CD14-positive monocyte (primary cell): ENCODE results near the gene TBC1D13. TPM values are rescaled to one million over a fixed set of nuclear protein-coding genes. Genes with fewer than 3 reads are reported as not detected.

ENCODE experiments used
- DNase-seq, 3 donors: peaks; one replicate each; pipeline ENCODE4 v3.0.0-alpha.2; 2011 to 2022
- H2AFZ ChIP-seq: 2 replicates; pipeline ENCODE4 v1.6.0; 2012; ENCODE audit warnings: mild to moderate bottlenecking, low read depth, low read length, inconsistent platforms; ENCODE audit not compliant: insufficient read depth, poor library complexity, severe bottlenecking
- H3K27ac ChIP-seq, 2 donors: 1 replicate in 1 of 2; 2 replicates in 1 of 2; pipeline ENCODE4 v1.5.1; 2012 to 2013; ENCODE audit warnings: low read length in 2 of 2, control low read depth in 1 of 2, inconsistent platforms in 1 of 2, low read depth in 1 of 2, mild to moderate bottlenecking in 1 of 2
- H3K27me3 ChIP-seq, 2 donors: one replicate each; pipeline versions ENCODE4 v1.6.0 to v1.6.1; 2011 to 2013; ENCODE audit warnings: low read length in 2 of 2; ENCODE audit not compliant: control insufficient read depth in 2 of 2, insufficient read depth in 2 of 2
- H3K36me3 ChIP-seq, 2 donors: replicated peaks in 1 of 2; 1 replicate in 1 of 2; 2 replicates in 1 of 2; pipeline versions ENCODE4 v1.5.1 to v1.6.1; 2012 to 2013; ENCODE audit warnings: low read length in 2 of 2, control low read depth in 1 of 2, inconsistent platforms in 1 of 2, mild to moderate bottlenecking in 1 of 2; ENCODE audit not compliant: insufficient read depth in 2 of 2, control insufficient read depth in 1 of 2
- H3K4me1 ChIP-seq, 2 donors: 1 replicate in 1 of 2; 2 replicates in 1 of 2; pipeline versions ENCODE4 v1.5.1 to v1.6.1; 2012 to 2013; ENCODE audit warnings: low read length in 2 of 2, control low read depth in 1 of 2, inconsistent platforms in 1 of 2, mild to moderate bottlenecking in 1 of 2, moderate library complexity in 1 of 2; ENCODE audit not compliant: insufficient read depth in 2 of 2, control insufficient read depth in 1 of 2
- H3K4me2 ChIP-seq: replicated peaks from 2 replicates; pipeline ENCODE3; 2012; ENCODE audit warnings: low read length, moderate library complexity, mild to moderate bottlenecking; ENCODE audit not compliant: poor library complexity, severe bottlenecking; ENCODE audit errors: extremely low read depth
- H3K4me3 ChIP-seq, 3 experiments: fragments of 200-600 bp in 1 of 3; sonication (generic) in 1 of 3; replicated peaks in 1 of 3; 1 replicate in 2 of 3; 2 replicates in 1 of 3; pipeline ENCODE4 v1.5.1; 2011 to 2013; ENCODE audit warnings: low read length in 3 of 3, mild to moderate bottlenecking in 3 of 3, control low read depth in 2 of 3, low read depth in 2 of 3, inconsistent platforms in 1 of 3, moderate library complexity in 1 of 3
- H3K79me2 ChIP-seq: 2 replicates; pipeline ENCODE4 v1.6.0; 2012; ENCODE audit warnings: mild to moderate bottlenecking, control low read depth, inconsistent platforms, low read length, moderate library complexity; ENCODE audit not compliant: insufficient read depth
- H3K9ac ChIP-seq: 2 replicates; pipeline ENCODE4 v1.6.0; 2017; ENCODE audit warnings: low read length, mild to moderate bottlenecking; ENCODE audit not compliant: insufficient read depth, poor library complexity, severe bottlenecking
- H3K9me3 ChIP-seq, 2 donors: replicated peaks in 1 of 2; 1 replicate in 1 of 2; 2 replicates in 1 of 2; pipeline versions ENCODE4 v1.5.1 to v1.6.1; 2012 to 2013; ENCODE audit warnings: low read length in 2 of 2, control low read depth in 1 of 2; ENCODE audit not compliant: control insufficient read depth in 1 of 2, insufficient read depth in 1 of 2
- H4K20me1 ChIP-seq: 2 replicates; pipeline ENCODE4 v1.6.0; 2012; ENCODE audit warnings: mild to moderate bottlenecking, low read length, control low read depth, moderate library complexity; ENCODE audit not compliant: insufficient read depth
- H3K27ac Mint-ChIP-seq, 7 donors: one replicate each; pipeline ENCODE4 v1.8.0; 2020; ENCODE audit warnings: mild to moderate bottlenecking in 7 of 7, mixed read lengths in 7 of 7, moderate library complexity in 6 of 7, inconsistent platforms in 2 of 7
- H3K27me3 Mint-ChIP-seq, 3 donors: one replicate each; pipeline ENCODE4 v1.8.0; 2021 to 2022; ENCODE audit warnings: low read depth in 3 of 3, mild to moderate bottlenecking in 3 of 3, mixed read lengths in 3 of 3, moderate library complexity in 3 of 3, inconsistent platforms in 1 of 3
- H3K36me3 Mint-ChIP-seq, 2 donors: one replicate each; pipeline ENCODE4 v1.8.0; 2020; ENCODE audit warnings: mixed read lengths in 2 of 2, inconsistent platforms in 1 of 2, mild to moderate bottlenecking in 1 of 2
- H3K4me1 Mint-ChIP-seq: one replicate; pipeline ENCODE4 v1.8.0; 2020; ENCODE audit warnings: mild to moderate bottlenecking, mixed read lengths
- H3K4me3 Mint-ChIP-seq, 2 donors: one replicate each; pipeline ENCODE4 v1.8.0; 2020; ENCODE audit warnings: mild to moderate bottlenecking in 2 of 2, mixed read lengths in 2 of 2, moderate library complexity in 1 of 2
- H3K9me3 Mint-ChIP-seq, 7 donors: one replicate each; pipeline ENCODE4 v1.8.0; 2020 to 2022; ENCODE audit warnings: mixed read lengths in 7 of 7, mild to moderate bottlenecking in 6 of 7, moderate library complexity in 6 of 7, inconsistent platforms in 2 of 7
- CTCF ChIP-seq: fragments of 200-600 bp; IDR thresholded peaks from one replicate; pipeline ENCODE4 v1.8.0; 2022; ENCODE audit warnings: antibody characterized with exemption, mild to moderate bottlenecking
- WGBS: methylation state at CpG from one replicate; pipeline ENCODE4 v1.1.5; 2013; ENCODE audit warnings: missing lambda C conversion rate; ENCODE audit not compliant: insufficient coverage; 5-methylcytosine and 5-hydroxymethylcytosine counted together
- intact Hi-C, 2 donors: fragments of 100-400 bp; cut with micrococcal nuclease; formaldehyde crosslinking; loops; one replicate each; pipeline versions ENCODE4 v1.15.0 to v1.15.1; 2023
- polyA plus RNA-seq, 3 donors: library from polyadenylated mRNA; depleted of rRNA in 1 of 3; unstranded in 2 of 3; stranded (reverse) in 1 of 3; fragments of 300-500 nt in 2 of 3; fragments of >200 nt in 1 of 3; fragmentation: Illumina TruSeq in 2 of 3; gene quantifications; 1 replicate in 2 of 3; 2 replicates in 1 of 3; pipeline ENCODE4 v1.2.3, GENCODE V29; 2012 to 2021

The TBC1D13 gene
- polyA plus RNA-seq, 3 donors: 9.9 to 16.8 (median 13.8) TPM

- H3K9me3 Mint-ChIP-seq: peaks cover 0 to 3% (median 0%) of the 10 kb centered on the region in 7 donors
- H3K36me3 ChIP-seq: peaks cover 46 to 49% of the 10 kb centered on the region in 2 donors
Observed at GRCh38 chr9:128820665-128821583, 33.9 kb downstream of the TBC1D13 start.

More at GRCh38 chr9:128820665-128821583, 33.9 kb downstream of the TBC1D13 start:
- no peak overlapping the region for H2AFZ ChIP-seq
- H3K4me1 ChIP-seq: peaks cover 11 to 21% of the 10 kb centered on the region in 2 donors
- TF ChIP-seq CTCF: no peak
- H3K27ac ChIP-seq: no peak overlapping the region
- Mint-ChIP-seq H3K4me1 (peaks cover 19% of the 10 kb centered on the region), H3K27ac (no peak overlapping the region), H3K4me3 (no peak overlapping the region), H3K27me3 (peaks cover 3 to 4% (median 4%) of the 10 kb centered on the region in 3 donors), H3K36me3 (peaks cover 36 to 50% of the 10 kb centered on the region in 2 donors)
- WGBS: 89% methylated on average over 20 of the region's 24 CpGs
- no peak for DNase-seq
- no peaks in the 10 kb centered on the region for H3K9me3 ChIP-seq
- intact Hi-C loops: no loop called here
- no peak overlapping the region for H3K9ac ChIP-seq
- H4K20me1 ChIP-seq: peaks cover 10% of the 10 kb centered on the region
- no peaks in the 10 kb centered on the region for H3K79me2 ChIP-seq
- no peaks in the 10 kb centered on the region for H3K27me3 ChIP-seq
- H3K4me3 ChIP-seq: no peak overlapping the region
- no peak overlapping the region for H3K4me2 ChIP-seq
